Measurements from ENCODE around the gene CENPE.

DNA sequence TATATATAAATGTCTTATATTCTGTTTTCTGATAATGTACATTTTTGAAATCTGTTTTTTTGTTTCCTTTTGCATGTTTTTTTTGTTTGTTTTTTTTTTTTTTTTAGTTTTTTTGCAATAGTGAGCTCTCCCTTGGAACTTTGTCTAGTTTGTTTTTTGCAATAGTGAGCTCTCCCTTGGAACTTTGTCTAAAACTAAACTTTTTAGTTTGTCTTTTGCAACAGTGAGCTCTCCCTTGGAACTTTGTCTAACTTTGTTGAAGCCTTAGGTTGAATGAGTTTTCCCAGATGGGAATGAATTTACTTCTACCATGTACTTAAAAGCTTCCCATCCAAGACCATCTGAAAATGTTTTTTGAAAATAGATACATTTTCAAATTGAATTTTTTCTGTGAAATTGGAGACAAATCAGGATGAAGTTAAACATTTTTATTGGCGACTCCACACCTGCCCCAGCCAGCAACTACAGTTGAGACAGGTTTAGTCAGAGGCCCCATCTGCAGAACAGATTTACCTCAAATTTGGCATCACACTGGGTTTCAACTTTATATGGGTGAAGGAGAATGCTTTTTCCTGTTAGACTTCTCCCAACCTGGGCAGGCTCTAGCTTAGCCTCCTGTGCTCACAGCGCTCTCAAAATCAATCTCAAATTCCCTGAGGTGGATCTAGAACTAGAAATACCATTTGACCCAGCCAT is 137.5 kb downstream of the CENPE start:
- no peak for TF ChIP-seq POLR2A (IDR thresholded peaks at IDR 0.05)
- TF ChIP-seq, protein P1, sequence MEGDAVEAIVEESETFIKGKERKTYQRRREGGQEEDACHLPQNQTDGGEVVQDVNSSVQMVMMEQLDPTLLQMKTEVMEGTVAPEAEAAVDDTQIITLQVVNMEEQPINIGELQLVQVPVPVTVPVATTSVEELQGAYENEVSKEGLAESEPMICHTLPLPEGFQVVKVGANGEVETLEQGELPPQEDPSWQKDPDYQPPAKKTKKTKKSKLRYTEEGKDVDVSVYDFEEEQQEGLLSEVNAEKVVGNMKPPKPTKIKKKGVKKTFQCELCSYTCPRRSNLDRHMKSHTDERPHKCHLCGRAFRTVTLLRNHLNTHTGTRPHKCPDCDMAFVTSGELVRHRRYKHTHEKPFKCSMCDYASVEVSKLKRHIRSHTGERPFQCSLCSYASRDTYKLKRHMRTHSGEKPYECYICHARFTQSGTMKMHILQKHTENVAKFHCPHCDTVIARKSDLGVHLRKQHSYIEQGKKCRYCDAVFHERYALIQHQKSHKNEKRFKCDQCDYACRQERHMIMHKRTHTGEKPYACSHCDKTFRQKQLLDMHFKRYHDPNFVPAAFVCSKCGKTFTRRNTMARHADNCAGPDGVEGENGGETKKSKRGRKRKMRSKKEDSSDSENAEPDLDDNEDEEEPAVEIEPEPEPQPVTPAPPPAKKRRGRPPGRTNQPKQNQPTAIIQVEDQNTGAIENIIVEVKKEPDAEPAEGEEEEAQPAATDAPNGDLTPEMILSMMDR (IDR thresholded peaks at IDR 0.05): no peak

Data from heart left ventricle (tissue), 13 donors.